GM12872 (cell line): ENCODE measurements around the gene SCARB2.

Experiments
- TF ChIP-seq, protein P1 (sequence below): IDR thresholded peaks from 3 replicates; pipeline ENCODE4 v1.5.1; 2011; ENCODE audit warnings: low read depth, mild to moderate bottlenecking, low read length, moderate library complexity; ENCODE audit not compliant: insufficient read depth

SCARB2 gene

GRCh38 chr4:76166480-76166879, 47.1 kb downstream of the SCARB2 start:
- TF ChIP-seq, protein P1, sequence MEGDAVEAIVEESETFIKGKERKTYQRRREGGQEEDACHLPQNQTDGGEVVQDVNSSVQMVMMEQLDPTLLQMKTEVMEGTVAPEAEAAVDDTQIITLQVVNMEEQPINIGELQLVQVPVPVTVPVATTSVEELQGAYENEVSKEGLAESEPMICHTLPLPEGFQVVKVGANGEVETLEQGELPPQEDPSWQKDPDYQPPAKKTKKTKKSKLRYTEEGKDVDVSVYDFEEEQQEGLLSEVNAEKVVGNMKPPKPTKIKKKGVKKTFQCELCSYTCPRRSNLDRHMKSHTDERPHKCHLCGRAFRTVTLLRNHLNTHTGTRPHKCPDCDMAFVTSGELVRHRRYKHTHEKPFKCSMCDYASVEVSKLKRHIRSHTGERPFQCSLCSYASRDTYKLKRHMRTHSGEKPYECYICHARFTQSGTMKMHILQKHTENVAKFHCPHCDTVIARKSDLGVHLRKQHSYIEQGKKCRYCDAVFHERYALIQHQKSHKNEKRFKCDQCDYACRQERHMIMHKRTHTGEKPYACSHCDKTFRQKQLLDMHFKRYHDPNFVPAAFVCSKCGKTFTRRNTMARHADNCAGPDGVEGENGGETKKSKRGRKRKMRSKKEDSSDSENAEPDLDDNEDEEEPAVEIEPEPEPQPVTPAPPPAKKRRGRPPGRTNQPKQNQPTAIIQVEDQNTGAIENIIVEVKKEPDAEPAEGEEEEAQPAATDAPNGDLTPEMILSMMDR, result no peak

- TF ChIP-seq, protein P1, result no peak
Measured at GRCh38 chr4:76160355-76160754, 53.3 kb downstream of the SCARB2 start.

DNA sequence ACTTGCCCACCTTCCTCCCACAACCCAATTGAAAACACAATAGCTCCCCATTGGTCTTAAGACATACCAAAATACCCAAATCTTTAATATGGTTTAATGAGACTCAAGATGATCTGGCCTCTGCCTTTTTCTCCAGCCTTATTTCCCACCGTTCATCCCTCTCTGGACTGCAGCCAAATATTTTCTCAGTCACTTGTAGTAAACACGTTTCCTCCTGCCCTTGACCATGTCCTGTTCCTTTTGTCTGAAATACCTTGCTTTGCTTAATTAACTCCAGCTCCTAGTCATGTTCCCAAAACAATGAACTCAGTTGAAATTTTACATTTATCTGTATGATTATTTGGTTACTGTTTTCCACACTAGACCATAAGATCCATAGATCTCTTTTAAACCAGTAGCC, 57.0 kb downstream of the SCARB2 start:
- TF ChIP-seq, protein P1, result no peak

GRCh38 chr4:76155979-76156378, 57.6 kb downstream of the SCARB2 start:
- TF ChIP-seq, protein P1, result no peak

GRCh38 chr4:76153356-76153755, 60.3 kb downstream of the SCARB2 start:
- TF ChIP-seq, protein P1, result no peak

- TF ChIP-seq, protein P1, result no peak
Measured at GRCh38 chr4:76148142-76148865, 65.3 kb downstream of the SCARB2 start, which contains the start of gene NUP54. Gene NUP54, minus strand, starts transcription at chr4:76148397. Its CDS starts 23 bp downstream, at chr4:76148374.

DNA sequence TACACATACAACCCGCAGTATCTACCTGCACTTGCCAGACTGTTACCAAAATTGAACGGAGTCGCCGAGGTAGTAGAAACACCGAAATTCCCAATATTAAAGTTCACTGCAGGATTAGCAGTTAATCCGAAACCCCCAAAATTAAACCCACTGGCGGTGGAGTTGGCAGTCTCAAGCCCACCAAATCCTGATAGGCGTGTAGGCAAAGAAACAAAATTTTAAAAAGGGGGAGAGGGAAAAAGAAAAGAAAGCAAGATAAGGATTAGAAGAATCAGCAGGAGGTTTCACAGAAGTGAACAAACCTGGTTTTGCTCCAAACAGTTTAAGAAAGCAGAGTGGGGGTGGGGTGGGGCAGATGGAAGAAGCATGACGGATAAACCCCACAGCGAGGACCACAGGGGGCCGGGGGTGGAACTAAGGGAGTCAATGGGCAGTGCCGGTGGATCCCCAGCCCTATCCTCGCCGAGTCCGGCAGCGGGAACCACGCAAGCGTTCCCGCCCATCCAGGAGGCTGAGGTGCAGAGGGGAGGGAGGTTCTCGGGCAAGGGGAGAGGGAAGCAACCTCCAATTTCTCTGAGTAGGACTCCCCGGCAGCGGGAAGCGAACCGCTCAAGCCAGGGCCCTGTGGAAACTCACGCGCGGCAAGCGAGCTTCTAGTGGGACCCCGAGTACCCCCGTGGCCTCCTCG, 66.0 kb downstream of the SCARB2 start:
- TF ChIP-seq, protein P1, result no peak
